HCT116 (cell line): ENCODE data around the gene NRGN. TPM values are rescaled to one million over a fixed set of nuclear protein-coding genes. Genes with fewer than 3 reads are reported as not detected.

Experiments
- ATAC-seq: fragments of 200-7000 bp; cut with Tn5 transposase; 2 replicates; pipeline ENCODE4 v1.9.1; 2020; ENCODE audit warnings: mild to moderate bottlenecking, moderate library complexity
- BruUV-seq: library from RNA; stranded (reverse); fragments of 400-500 nt; replicated peaks from 2 replicates; lab custom pipeline; 2021; lab: Mats Ljungman, UMichigan
- CTCF ChIA-PET: fragments of 300-600 bp; sonication (Branson Sonifier 250); formaldehyde crosslinking; loops from one replicate; lab custom pipeline; 2021; ENCODE audit warnings: antibody characterized with exemption; lab: Charles Lee
- POLR2A ChIA-PET: fragments of 300-600, 350-600 bp; sonication (Branson Sonifier 250); formaldehyde crosslinking; loops from one replicate; lab custom pipeline; 2021; ENCODE audit warnings: antibody characterized with exemption; lab: Charles Lee
- RAD21 ChIA-PET, 2 experiments: fragments of 300-600 bp; sonication (Branson Sonifier 250); formaldehyde crosslinking; loops; one replicate each; lab custom pipeline; 2023; ENCODE audit warnings: low total read pairs in 2 of 2; ENCODE audit not compliant: uncharacterized antibody in 2 of 2, unreplicated experiment in 2 of 2, low non-redundant PET in 1 of 2; lab: Charles Lee
- DNase-seq: peaks from one replicate; pipeline ENCODE4 v3.0.0-alpha.2; 2010; ENCODE audit warnings: low read depth, low spot score
- H2AFZ ChIP-seq: fragments of 200-600 bp; shearing (Covaris generic), sonication (generic); 2 replicates; pipeline ENCODE4 v1.6.1; 2017; ENCODE audit warnings: low read depth, mixed run types, mixed read lengths, antibody characterized with exemption, low read length; ENCODE audit not compliant: poor library complexity, severe bottlenecking
- H3K27ac ChIP-seq: 2 replicates; pipeline ENCODE4 v1.5.1; 2012; ENCODE audit warnings: low read depth, low read length
- H3K27me3 ChIP-seq: fragments of 200-600 bp; sonication (generic); 2 replicates; pipeline ENCODE4 v1.6.1; 2016; ENCODE audit warnings: mixed run types, low read length, mixed read lengths; ENCODE audit not compliant: insufficient read depth
- H3K36me3 ChIP-seq, 2 experiments: fragments of 200-500 bp in 1 of 2; fragments of 200-600 bp in 1 of 2; sonication (Bioruptor generic) in 1 of 2; sonication (generic) in 1 of 2; 2 replicates each; pipeline versions ENCODE4 v1.5.1 to v1.6.1; 2014 to 2016; ENCODE audit warnings: low read length in 2 of 2, inconsistent platforms in 1 of 2, mixed read lengths in 1 of 2, mixed run types in 1 of 2; ENCODE audit not compliant: insufficient read depth in 2 of 2, control insufficient read depth in 1 of 2
- H3K4me1 ChIP-seq, 2 experiments: fragments of 200-600 bp in 1 of 2; sonication (generic) in 1 of 2; 2 replicates each; pipeline versions ENCODE4 v1.5.1 to v1.6.1; 2012 to 2017; ENCODE audit warnings: low read length in 2 of 2, inconsistent platforms in 1 of 2, mild to moderate bottlenecking in 1 of 2, mixed read lengths in 1 of 2, mixed run types in 1 of 2, moderate library complexity in 1 of 2; ENCODE audit not compliant: insufficient read depth in 2 of 2, control insufficient read depth in 1 of 2
- H3K4me2 ChIP-seq: fragments of 200-600 bp; sonication (generic); 2 replicates; pipeline ENCODE4 v1.6.1; 2017; ENCODE audit warnings: mixed run types, low read length, mixed read lengths
- H3K4me3 ChIP-seq, 2 experiments: fragments of 200-600 bp in 1 of 2; sonication (generic) in 1 of 2; replicated peaks in 1 of 2; 2 replicates each; pipeline ENCODE4 v1.5.1; 2011 to 2016; ENCODE audit warnings: low read length in 2 of 2, control low read depth in 1 of 2, low read depth in 1 of 2, mild to moderate bottlenecking in 1 of 2, mixed read lengths in 1 of 2, mixed run types in 1 of 2
- H3K79me2 ChIP-seq: fragments of 200-600 bp; sonication (generic); 2 replicates; pipeline ENCODE4 v1.6.1; 2017; ENCODE audit warnings: mild to moderate bottlenecking, mixed run types, low read length, moderate library complexity, mixed read lengths; ENCODE audit not compliant: insufficient read depth
- H3K9ac ChIP-seq: fragments of 200-600 bp; sonication (generic); 2 replicates; pipeline ENCODE4 v1.6.1; 2016; ENCODE audit warnings: low read length, mixed read lengths
- H3K9me2 ChIP-seq: fragments of 200-600 bp; sonication (generic), shearing (Covaris generic); 2 replicates; pipeline ENCODE4 v1.6.1; 2017; ENCODE audit warnings: mixed run types, mild to moderate bottlenecking, moderate library complexity; ENCODE audit not compliant: insufficient read depth
- H3K9me3 ChIP-seq, 2 experiments: fragments of 200-500 bp in 1 of 2; fragments of 200-600 bp in 1 of 2; sonication (Bioruptor generic) in 1 of 2; sonication (generic) in 1 of 2; 2 replicates each; pipeline ENCODE4 v1.6.1; 2014 to 2017; ENCODE audit warnings: low read length in 2 of 2, mixed read lengths in 2 of 2, inconsistent platforms in 1 of 2, low read depth in 1 of 2, mild to moderate bottlenecking in 1 of 2, mixed run types in 1 of 2, moderate library complexity in 1 of 2; ENCODE audit not compliant: control insufficient read depth in 1 of 2, insufficient read depth in 1 of 2
- H4K20me1 ChIP-seq: fragments of 200-600 bp; sonication (generic), shearing (Covaris generic); 2 replicates; pipeline ENCODE4 v1.6.1; 2017; ENCODE audit warnings: mixed run types, mild to moderate bottlenecking, moderate library complexity; ENCODE audit not compliant: insufficient read depth
- CTCF ChIP-seq, 3 experiments: fragments of 200-600 bp in 1 of 3; sonication (generic) in 1 of 3; IDR thresholded peaks in 2 of 3; conservative IDR thresholded peaks in 1 of 3; 2 replicates each; pipeline ENCODE4 v1.5.1; 2012 to 2017; ENCODE audit warnings: low read depth in 2 of 3, low read length in 2 of 3, antibody characterized with exemption in 1 of 3, borderline replicate concordance in 1 of 3, control low read depth in 1 of 3, mild to moderate bottlenecking in 1 of 3, mixed read lengths in 1 of 3, mixed run types in 1 of 3, moderate library complexity in 1 of 3; ENCODE audit not compliant: insufficient read depth in 1 of 3
- EGR1 ChIP-seq: IDR thresholded peaks from 2 replicates; pipeline ENCODE4 v1.6.1; 2012; ENCODE audit warnings: low read depth
- ELF1 ChIP-seq: IDR thresholded peaks from 2 replicates; pipeline ENCODE4 v1.6.1; 2012; ENCODE audit warnings: low read depth, borderline replicate concordance
- EZH2 ChIP-seq: fragments of 200-600 bp; sonication (generic); IDR thresholded peaks from 2 replicates; pipeline ENCODE4 v1.6.1; 2017; ENCODE audit warnings: antibody characterized with exemption, mixed run types
- EZH2phosphoT487 ChIP-seq: fragments of 200-600 bp; IDR thresholded peaks from 2 replicates; pipeline ENCODE4 v1.6.1; 2018; ENCODE audit warnings: antibody characterized with exemption, borderline replicate concordance
- MAX ChIP-seq: IDR thresholded peaks from 2 replicates; pipeline ENCODE4 v1.6.1; 2012
- POLR2A ChIP-seq: IDR thresholded peaks from 2 replicates; pipeline ENCODE4 v1.7.0; 2011; ENCODE audit warnings: borderline replicate concordance; ENCODE audit not compliant: insufficient read depth, insufficient read length; ENCODE audit errors: extremely low read depth
- POLR2AphosphoS5 ChIP-seq: IDR thresholded peaks from 2 replicates; pipeline ENCODE4 v1.6.1; 2011; ENCODE audit warnings: mild to moderate bottlenecking, low read depth, low read length, moderate library complexity
- SIN3A ChIP-seq: IDR thresholded peaks from 2 replicates; pipeline ENCODE4 v1.6.1; 2012; ENCODE audit warnings: low read depth
- SP1 ChIP-seq: IDR thresholded peaks from 2 replicates; pipeline ENCODE4 v1.6.1; 2012; ENCODE audit warnings: low read depth
- TCF7L2 ChIP-seq: IDR thresholded peaks from 2 replicates; pipeline ENCODE4 v1.7.0; 2011; ENCODE audit warnings: borderline replicate concordance, inconsistent platforms; ENCODE audit not compliant: insufficient read depth, insufficient read length; ENCODE audit errors: extremely low read depth
- YY1 ChIP-seq: IDR thresholded peaks from 2 replicates; pipeline ENCODE4 v1.6.1; 2011; ENCODE audit warnings: low read length, low read depth, moderate library complexity, mild to moderate bottlenecking; ENCODE audit not compliant: insufficient replicate concordance; ENCODE audit errors: extremely low read depth
- ZFX ChIP-seq: fragments of 450-650 bp; IDR thresholded peaks from 2 replicates; pipeline ENCODE4 v1.6.1; 2017
- ZNF274 ChIP-seq: fragments of 200-500 bp; sonication (Bioruptor generic); IDR thresholded peaks from 2 replicates; pipeline ENCODE4 v1.6.1; 2014; ENCODE audit warnings: mild to moderate bottlenecking, low read depth, low read length, inconsistent platforms
- intact Hi-C: fragments of 100-400 bp; cut with micrococcal nuclease; formaldehyde crosslinking; loops from 2 replicates; pipeline ENCODE4 v1.10.0; 2022
- total RNA-seq: library from RNA; stranded (reverse); gene quantifications from one replicate; pipeline ENCODE4 v1.2.1, GENCODE V29; 2021; ENCODE audit not compliant: unreplicated experiment
- TF ChIP-seq, protein P1 (sequence below): IDR thresholded peaks from 2 replicates; pipeline ENCODE4 v1.6.1; 2012

The NRGN gene
- total RNA-seq, 1 experiment from 2014 or later: 33.3 TPM

DNA sequence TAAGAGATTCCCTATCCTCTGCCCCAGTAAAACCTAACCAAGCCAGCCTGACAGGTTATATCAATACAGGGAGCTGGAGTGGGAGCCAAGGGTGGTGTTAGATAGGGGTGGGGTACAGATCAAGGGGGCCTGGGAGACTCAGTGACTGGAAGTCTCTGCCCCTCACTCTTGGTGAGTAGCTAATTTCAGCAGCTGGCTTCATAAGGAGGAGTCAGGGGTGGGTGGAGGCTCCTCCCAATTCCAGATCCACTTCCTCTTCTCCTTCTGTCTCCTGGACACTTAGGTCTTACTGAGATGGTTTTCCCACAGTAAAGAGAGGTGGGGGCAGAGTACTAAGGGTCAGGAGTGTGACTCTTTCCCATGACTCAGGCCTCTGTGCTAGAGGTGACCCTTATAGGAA, 13.5 kb downstream of the NRGN start:
- ChIA-PET CTCF (interaction anchor here (0.8 kb wide), 1 partner anchor 8 kb away, joined by 4 read pairs; no protein-coding TSS in a partner anchor), POLR2A (no interaction called here), RAD21 (no interaction called here)
- TF ChIP-seq SP1 (no peak), CTCF (IDR thresholded peaks at IDR 0.05 in 2 of 3, conservative IDR thresholded peaks at IDR 0.05 in 1 of 3; ENCODE audit: borderline replicate concordance in 1 of 3, insufficient read depth in 1 of 3, low read depth in 2 of 3, low read length in 2 of 3) (no peak), ELF1 (no peak), SIN3A (no peak), ZFX (no peak), MAX (no peak)
- H3K4me2 ChIP-seq: no peak overlapping the region
- no peaks in the 10 kb centered on the region for H3K36me3 ChIP-seq
- H3K4me1 ChIP-seq: peaks cover 4 to 19% of the 10 kb centered on the region in 2 experiments
- H3K27me3 ChIP-seq: no peaks in the 10 kb centered on the region
- H3K9me2 ChIP-seq: no peaks in the 10 kb centered on the region
- BruUV-seq: no TSS peak
- H3K9me3 ChIP-seq: no peaks in the 10 kb centered on the region
- H3K27ac ChIP-seq: no peak overlapping the region
- DNase-seq (no peak), ATAC-seq (no peak)
- H3K79me2 ChIP-seq: no peaks in the 10 kb centered on the region
- no peaks in the 10 kb centered on the region for H4K20me1 ChIP-seq
- intact Hi-C loops: no loop called here
- no peak overlapping the region for H3K9ac ChIP-seq
- H3K4me3 ChIP-seq: no peak overlapping the region
- H2AFZ ChIP-seq: no peak overlapping the region

GRCh38 chr11:124753624-124754023, 13.9 kb downstream of the NRGN start:
- no peak overlapping the region for H2AFZ ChIP-seq
- H3K27ac ChIP-seq: no peak overlapping the region
- ATAC-seq (no peak), DNase-seq (no peak)
- no peak overlapping the region for H3K4me2 ChIP-seq
- H4K20me1 ChIP-seq: no peaks in the 10 kb centered on the region
- POLR2A ChIA-PET: no interaction called here
- RAD21 ChIA-PET: no interaction called here
- no peak overlapping the region for H3K9ac ChIP-seq
- no peaks in the 10 kb centered on the region for H3K36me3 ChIP-seq
- no peaks in the 10 kb centered on the region for H3K9me2 ChIP-seq
- H3K9me3 ChIP-seq: no peaks in the 10 kb centered on the region
- no peaks in the 10 kb centered on the region for H3K27me3 ChIP-seq
- H3K4me3 ChIP-seq: no peak overlapping the region
- H3K79me2 ChIP-seq: no peaks in the 10 kb centered on the region
- peaks cover 4 to 19% of the 10 kb centered on the region in 2 experiments for H3K4me1 ChIP-seq
- CTCF ChIA-PET: no interaction called here
- intact Hi-C loops: no loop called here
- BruUV-seq: no TSS peak
- TF ChIP-seq SIN3A (no peak), EGR1 (no peak), MAX (no peak), EZH2phosphoT487 (no peak), YY1 (no peak), ZFX (no peak), POLR2AphosphoS5 (no peak), POLR2A (no peak), TCF7L2 (no peak), CTCF (IDR thresholded peaks at IDR 0.05 in 2 of 3, conservative IDR thresholded peaks at IDR 0.05 in 1 of 3; ENCODE audit: borderline replicate concordance in 1 of 3, insufficient read depth in 1 of 3, low read depth in 2 of 3, low read length in 2 of 3) (no peak), SP1 (no peak), ELF1 (no peak), EZH2 (no peak), ZNF274 (no peak)
- TF ChIP-seq, protein P1, sequence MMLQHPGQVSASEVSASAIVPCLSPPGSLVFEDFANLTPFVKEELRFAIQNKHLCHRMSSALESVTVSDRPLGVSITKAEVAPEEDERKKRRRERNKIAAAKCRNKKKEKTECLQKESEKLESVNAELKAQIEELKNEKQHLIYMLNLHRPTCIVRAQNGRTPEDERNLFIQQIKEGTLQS: no peak
